HepG2 (cell line): ENCODE data around the gene EDC3. TPM values are rescaled to one million over a fixed set of nuclear protein-coding genes. Genes with fewer than 3 reads are reported as not detected.

Source experiments
- ATAC-seq: fragments of 200-7000 bp; cut with Tn5 transposase; 3 replicates; pipeline ENCODE4 v1.9.1; 2020; ENCODE audit warnings: mild to moderate bottlenecking, moderate library complexity
- BruUV-seq: library from RNA; stranded (reverse); fragments of 400-500 nt; replicated peaks from 2 replicates; lab custom pipeline; 2021; lab: Mats Ljungman, UMichigan
- CTCF ChIA-PET: fragments of 300-600 bp; formaldehyde crosslinking; extraction: SDS; loops from one replicate; lab custom pipeline; 2021; ENCODE audit warnings: low total read pairs, inconsistent platforms, low intra/inter-chr PET ratio; lab: Yijun Ruan, JAX
- POLR2A ChIA-PET: fragments of 350-600 bp; sonication (Branson Sonifier 250); formaldehyde crosslinking; loops from one replicate; lab custom pipeline; 2020; ENCODE audit warnings: antibody characterized with exemption, inconsistent platforms; lab: Yijun Ruan, JAX
- DNase-seq: peaks from one replicate; pipeline ENCODE4 v3.0.0-alpha.2; 2015; ENCODE audit warnings: low spot score
- FAIRE-seq: peaks from 3 replicates; lab custom pipeline; 2011; peaks lifted over from hg19 to GRCh38; lab: Jason Lieb, UNC
- H2AFZ ChIP-seq: one replicate; pipeline ENCODE4 v1.6.1; 2011; ENCODE audit warnings: low read length, inconsistent platforms
- H3K27ac ChIP-seq: fragments of 300-600 bp; 3 replicates; pipeline ENCODE4 v1.8.0; 2011; ENCODE audit warnings: mixed run types, mild to moderate bottlenecking, mixed read lengths, low read length, inconsistent platforms; ENCODE audit not compliant: insufficient read depth; ENCODE audit errors: extremely low read length
- H3K27me3 ChIP-seq, 2 experiments: fragments of 200-600 bp in 1 of 2; 2 replicates in 1 of 2; 3 replicates in 1 of 2; pipeline versions ENCODE4 v1.6.0 to v1.8.0; 2011; ENCODE audit warnings: low read length in 2 of 2, mild to moderate bottlenecking in 2 of 2, moderate library complexity in 2 of 2, inconsistent platforms in 1 of 2; ENCODE audit not compliant: insufficient read depth in 2 of 2, control insufficient read depth in 1 of 2
- H3K36me3 ChIP-seq, 2 experiments: fragments of 200-600 bp in 1 of 2; replicated peaks in 1 of 2; 2 replicates in 1 of 2; 3 replicates in 1 of 2; pipeline versions ENCODE4 v1.5.1 to v1.8.0; 2011; ENCODE audit warnings: low read length in 2 of 2, inconsistent platforms in 1 of 2; ENCODE audit not compliant: insufficient read depth in 2 of 2, control insufficient read depth in 1 of 2
- H3K4me1 ChIP-seq: 2 replicates; pipeline ENCODE4 v1.5.1; 2012; ENCODE audit warnings: low read length, inconsistent platforms; ENCODE audit not compliant: insufficient read depth
- H3K4me2 ChIP-seq: 2 replicates; pipeline ENCODE4 v1.6.0; 2011; ENCODE audit warnings: low read depth, low read length, inconsistent platforms
- H3K4me3 ChIP-seq, 3 experiments: fragments of 200-600 bp in 1 of 3; sonication (generic), shearing (Covaris generic) in 1 of 3; replicated peaks in 1 of 3; 2 replicates each; pipeline ENCODE4 v1.5.1; 2011 to 2016; ENCODE audit warnings: low read length in 3 of 3, inconsistent platforms in 2 of 3, low read depth in 2 of 3, mild to moderate bottlenecking in 2 of 3, control low read depth in 1 of 3, mixed read lengths in 1 of 3; ENCODE audit not compliant: insufficient read depth in 1 of 3
- H3K79me2 ChIP-seq: one replicate; pipeline ENCODE4 v1.6.1; 2011; ENCODE audit warnings: low read length, inconsistent platforms; ENCODE audit not compliant: insufficient read depth
- H3K9ac ChIP-seq: 2 replicates; pipeline ENCODE4 v1.6.0; 2011; ENCODE audit warnings: mild to moderate bottlenecking, low read depth, low read length, inconsistent platforms; ENCODE audit not compliant: insufficient read depth
- H3K9me3 ChIP-seq: 2 replicates; pipeline ENCODE4 v1.5.1; 2012; ENCODE audit warnings: mild to moderate bottlenecking, low read length
- H4K20me1 ChIP-seq: 2 replicates; pipeline ENCODE4 v1.6.0; 2011; ENCODE audit warnings: inconsistent platforms, mild to moderate bottlenecking, low read length, moderate library complexity; ENCODE audit not compliant: insufficient read depth
- AKNA ChIP-seq: sonication (generic); formaldehyde crosslinking; IDR thresholded peaks from 2 replicates; pipeline ENCODE4 v1.4.0; 2020; ENCODE audit warnings: missing genetic modification reagents, borderline replicate concordance
- ASH2L ChIP-seq: fragments of 300-600, 200-600 bp; sonication (generic); IDR thresholded peaks from 2 replicates; pipeline ENCODE4 v1.7.0; 2017; ENCODE audit warnings: low read depth, mild to moderate bottlenecking, moderate library complexity, mixed read lengths, low read length; ENCODE audit not compliant: insufficient read length
- BCL3 ChIP-seq: sonication (generic); formaldehyde crosslinking; IDR thresholded peaks from 2 replicates; pipeline ENCODE4 v1.5.1; 2020; ENCODE audit warnings: mild to moderate bottlenecking, missing genetic modification reagents, moderate library complexity
- CEBPG ChIP-seq: IDR thresholded peaks from 2 replicates; pipeline ENCODE4 v1.6.1; 2016
- EHMT2 ChIP-seq: fragments of 200-600 bp; sonication (generic); IDR thresholded peaks from 2 replicates; pipeline ENCODE4 v1.7.0; 2017; ENCODE audit warnings: antibody characterized with exemption, low read depth, low read length, borderline replicate concordance
- FOSL1 ChIP-seq: sonication (generic); formaldehyde crosslinking; IDR thresholded peaks from 2 replicates; pipeline ENCODE4 v1.9.0; 2021; ENCODE audit warnings: missing genetic modification reagents, borderline replicate concordance
- HOXA9 ChIP-seq: sonication (generic); formaldehyde crosslinking; IDR thresholded peaks from 2 replicates; pipeline ENCODE4 v1.8.1; 2022; ENCODE audit warnings: missing genetic modification reagents, mild to moderate bottlenecking, moderate library complexity, borderline replicate concordance
- MAFF ChIP-seq: IDR thresholded peaks from 2 replicates; pipeline ENCODE4 v1.6.1; 2011; ENCODE audit warnings: low read depth, low read length, improper control_type of control experiment
- MAFK ChIP-seq, 2 experiments: IDR thresholded peaks in 1 of 2; conservative IDR thresholded peaks in 1 of 2; 2 replicates each; pipeline ENCODE4 v1.6.1; 2011; ENCODE audit warnings: improper control_type of control experiment in 2 of 2, low read length in 2 of 2
- MED13 ChIP-seq: sonication (generic); formaldehyde crosslinking; IDR thresholded peaks from 2 replicates; pipeline ENCODE4 v1.5.0; 2020; ENCODE audit warnings: missing genetic modification reagents
- MED8 ChIP-seq: sonication (generic); formaldehyde crosslinking; IDR thresholded peaks from 2 replicates; pipeline ENCODE4 v1.8.1; 2023; ENCODE audit warnings: mild to moderate bottlenecking, missing genetic modification reagents; ENCODE audit not compliant: insufficient replicate concordance
- U2AF1 ChIP-seq: fragments of 200-400 bp; formaldehyde crosslinking; optimal IDR thresholded peaks from 2 replicates; pipeline ENCODE3; 2017; ENCODE audit warnings: mild to moderate bottlenecking, low read depth, low read length
- ZNF616 ChIP-seq: sonication (generic); formaldehyde crosslinking; IDR thresholded peaks from 2 replicates; pipeline ENCODE4 v1.5.0; 2020; ENCODE audit warnings: low read depth, mild to moderate bottlenecking, missing genetic modification reagents
- WGBS: methylation state at CpG from one replicate; pipeline ENCODE4 v1.1.6; 2017; ENCODE audit warnings: low lambda C conversion rate; 5-methylcytosine and 5-hydroxymethylcytosine counted together
- in situ Hi-C: cut with HindIII; loops from 2 replicates; pipeline ENCODE4 v1.10.0; 2017; ENCODE audit warnings: low pct_unique_long_range_greater_than_20kb; ENCODE audit not compliant: extremely low pct_ligation_motif_present
- intact Hi-C: fragments of 100-400 bp; cut with micrococcal nuclease; formaldehyde crosslinking; loops from one replicate; pipeline ENCODE4 v1.10.0; 2022; ENCODE audit not compliant: unreplicated experiment
- polyA plus RNA-seq, 8 experiments: library from polyadenylated mRNA; depleted of rRNA in 3 of 8; stranded (reverse) in 7 of 8; unstranded in 1 of 8; fragments of >200 nt; fragmentation: Illumina TruSeq in 4 of 8; extraction: Trizol in 4 of 8; gene quantifications; 2 replicates each; pipeline versions ENCODE4 v1.2.1 to v1.2.3, GENCODE V29; 2011 to 2016; ENCODE audit warnings: low read depth in 4 of 8, missing spikeins in 1 of 8, mixed read lengths in 1 of 8; ENCODE audit not compliant: insufficient read depth in 1 of 8
- total RNA-seq, 5 experiments: library from RNA; depleted of rRNA; stranded (reverse); fragments of >200 nt; fragmentation: Illumina TruSeq; extraction: Trizol; gene quantifications; 2 replicates each; pipeline ENCODE4 v1.2.3, GENCODE V29; 2016; ENCODE audit warnings: low read depth in 1 of 5

Gene EDC3
- total and polyA plus RNA-seq, 2 of the 13 experiments (the other 11 are each of a cell fraction or from before 2014, with no cell fraction given) = 17.4 to 32.0 TPM

- ChIA-PET CTCF (no interaction called here), POLR2A (no interaction called here)
- TF ChIP-seq MAFK (conservative IDR thresholded peaks at IDR 0.05 in 1 of 2, IDR thresholded peaks at IDR 0.05 in 1 of 2; ENCODE audit: low read length in 2 of 2) = peak; percentile 84 to 89
- peak; percentile 85 for TF ChIP-seq MAFF
- no peak for TF ChIP-seq U2AF1
- no peak for TF ChIP-seq ASH2L
- Histone ChIP-seq H2AFZ (no peak overlapping the region), H4K20me1 (peaks cover 10% of the 10 kb centered on the region), H3K79me2 (no peaks in the 10 kb centered on the region), H3K9ac (no peak overlapping the region), H3K27me3 (no peaks in the 10 kb centered on the region), H3K9me3 (no peaks in the 10 kb centered on the region), H3K4me3 (no peak overlapping the region), H3K4me2 (no peak overlapping the region), H3K36me3 (peaks cover 6 to 41% of the 10 kb centered on the region in 2 experiments), H3K4me1 (peaks cover 21% of the 10 kb centered on the region), H3K27ac (no peak overlapping the region)
- intact Hi-C loops = no loop called here
- no TSS peak for BruUV-seq
- DNase-seq (no peak), ATAC-seq (no peak), FAIRE-seq (no peak)
- in situ Hi-C loops = no loop called here
- WGBS = 89% methylated on average over 1 of the region's 1 CpG
Measured at GRCh38 chr15:74667975-74668374, 27.8 kb downstream of the EDC3 start.

DNA sequence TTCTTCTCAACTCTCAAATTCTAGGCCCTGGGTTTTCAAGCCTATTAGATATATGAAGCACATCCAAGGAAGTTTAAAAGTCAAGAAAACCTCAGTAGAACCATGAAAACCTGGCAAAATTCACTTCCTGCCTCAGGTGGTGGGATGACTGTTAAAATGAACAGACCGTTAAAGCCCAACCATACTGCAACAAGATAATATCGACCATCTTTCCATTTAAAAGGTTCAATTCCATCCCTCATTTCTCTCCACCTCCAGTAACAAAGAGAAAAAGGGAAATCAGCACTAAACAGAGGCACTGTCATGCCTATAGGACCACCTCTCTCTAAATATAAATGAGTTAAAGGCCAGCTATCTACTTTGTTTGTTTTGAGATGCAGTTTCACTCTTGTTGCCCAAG, 31.2 kb downstream of the EDC3 start:
- DNase-seq = no peak
- Histone ChIP-seq H2AFZ (no peak overlapping the region), H3K9me3 (no peaks in the 10 kb centered on the region), H3K79me2 (peaks cover 14% of the 10 kb centered on the region)
- in situ Hi-C loops = no loop called here
- TF ChIP-seq BCL3 (CRISPR knock-in tag) = no peak
- TF ChIP-seq ZNF616 (CRISPR knock-in tag) = no peak
- TF ChIP-seq MED13 (CRISPR knock-in tag) = no peak
- no peak for TF ChIP-seq AKNA (CRISPR knock-in tag)
- no peak for TF ChIP-seq MED8 (CRISPR knock-in tag)
- TF ChIP-seq CEBPG (CRISPR knock-in tag) = no peak
- TF ChIP-seq HOXA9 = no peak
- TF ChIP-seq FOSL1 (CRISPR knock-in tag) = no peak
- TF ChIP-seq EHMT2 = no peak
- TF ChIP-seq, all 625 proteins: peak for 0
- FAIRE-seq (no peak), ATAC-seq (no peak)
- H3K9ac ChIP-seq = no peak overlapping the region
- peaks cover 0 to 21% of the 10 kb centered on the region in 2 experiments; a peak in 2 of 5 replicates for H3K36me3 ChIP-seq
- WGBS = 27% methylated on average over 2 of the region's 2 CpGs
- peaks cover 10% of the 10 kb centered on the region for H4K20me1 ChIP-seq
- no peaks in the 10 kb centered on the region for H3K27me3 ChIP-seq
- peak overlapping the region; percentile 43 for H3K27ac ChIP-seq
- no peak overlapping the region for H3K4me3 ChIP-seq
- H3K4me2 ChIP-seq = peak overlapping the region; percentile 19; the same call in 1 of the 2 replicates
- POLR2A ChIA-PET = no interaction called here
- CTCF ChIA-PET = no interaction called here
- H3K4me1 ChIP-seq = peaks cover 21% of the 10 kb centered on the region
- intact Hi-C loops = no loop called here
- BruUV-seq = no TSS peak
